ENCODE results near the gene NDUFAF7. TPM values are rescaled to one million over a fixed set of nuclear protein-coding genes. Genes with fewer than 3 reads are reported as not detected.

The NDUFAF7 gene
- total RNA-seq, 1 experiment from 2014 or later: 13.2 TPM

- CTCF ChIA-PET: interaction anchor here (0.6 kb wide), 1 partner anchor 55 kb away, joined by 3 read pairs; the partner anchor contains the start of gene EIF2AK2
Measured at GRCh38 chr2:37211939-37212338, 19.5 kb upstream of the NDUFAF7 start.

GRCh38 chr2:37215250-37215649 is 16.2 kb upstream of the NDUFAF7 start:
- peak overlapping the region; percentile 16 for H3K27ac ChIP-seq (ENCODE audit: low read length)
- ATAC-seq (no peak), DNase-seq (no peak)
- H3K4me2 ChIP-seq (ENCODE audit: low read length): no peak overlapping the region
- no peaks in the 10 kb centered on the region for H3K27me3 ChIP-seq (ENCODE audit: low read length)
- H3K9me2 ChIP-seq (replicated peaks; ENCODE audit: low read length): no peaks in the 10 kb centered on the region
- peaks cover 73% of the 10 kb centered on the region for H3K36me3 ChIP-seq (ENCODE audit: low read depth, low read length)
- H3K9ac ChIP-seq (ENCODE audit: low read length): no peak overlapping the region
- ChIA-PET CTCF (no interaction called here), POLR2A (ENCODE audit: unreplicated experiment) (no interaction called here)
- intact Hi-C loops (cut with micrococcal nuclease): no loop called here
- no peak overlapping the region for H3K4me3 ChIP-seq (ENCODE audit: low read length)
- no peak overlapping the region for H2AFZ ChIP-seq (ENCODE audit: low read length)
- no peak for TF ChIP-seq EZH2 (IDR thresholded peaks at IDR 0.05; ENCODE audit: low read length, unreplicated experiment)
- no peak for TF ChIP-seq CTCF (conservative IDR thresholded peaks at IDR 0.05; ENCODE audit: low read depth, low read length)
- no peak for TF ChIP-seq EZH2phosphoT487 (IDR thresholded peaks at IDR 0.05; ENCODE audit: borderline replicate concordance, low read length)
- H3K79me2 ChIP-seq (ENCODE audit: low read length): no peaks in the 10 kb centered on the region
- BruUV-seq (replicated peaks): no TSS peak
- H3K9me3 ChIP-seq (ENCODE audit: low read length): no peaks in the 10 kb centered on the region
- no peaks in the 10 kb centered on the region for H4K20me1 ChIP-seq (ENCODE audit: low read length)
- no peaks in the 10 kb centered on the region for H3K4me1 ChIP-seq (ENCODE audit: insufficient read depth, low read length)
- H3F3A ChIP-seq (ENCODE audit: low read length, unreplicated experiment): no peaks in the 10 kb centered on the region

More at GRCh38 chr2:37211939-37212338, 19.5 kb upstream of the NDUFAF7 start:
- DNase-seq (no peak), ATAC-seq (peak; percentile 92)
- intact Hi-C loops (cut with micrococcal nuclease): loop anchor here (5.0 kb wide), 1 partner anchor 45 kb away; no protein-coding TSS in a partner anchor
- Histone ChIP-seq H3K9me3 (ENCODE audit: low read length) (no peaks in the 10 kb centered on the region), H3K36me3 (ENCODE audit: low read depth, low read length) (peaks cover 90% of the 10 kb centered on the region), H3K9me2 (replicated peaks; ENCODE audit: low read length) (no peaks in the 10 kb centered on the region), H2AFZ (ENCODE audit: low read length) (no peak overlapping the region), H3K4me3 (ENCODE audit: low read length) (no peak overlapping the region), H3K9ac (ENCODE audit: low read length) (no peak overlapping the region), H3K79me2 (ENCODE audit: low read length) (peaks cover 28% of the 10 kb centered on the region), H3F3A (ENCODE audit: low read length, unreplicated experiment) (no peaks in the 10 kb centered on the region), H4K20me1 (ENCODE audit: low read length) (no peaks in the 10 kb centered on the region), H3K27ac (ENCODE audit: low read length) (no peak overlapping the region), H3K27me3 (ENCODE audit: low read length) (no peaks in the 10 kb centered on the region), H3K4me1 (ENCODE audit: insufficient read depth, low read length) (no peaks in the 10 kb centered on the region), H3K4me2 (ENCODE audit: low read length) (no peak overlapping the region)
- TF ChIP-seq CTCF (conservative IDR thresholded peaks at IDR 0.05; ENCODE audit: low read depth, low read length) (no peak), EZH2phosphoT487 (IDR thresholded peaks at IDR 0.05; ENCODE audit: borderline replicate concordance, low read length) (no peak), EZH2 (IDR thresholded peaks at IDR 0.05; ENCODE audit: low read length, unreplicated experiment) (no peak)
- POLR2A ChIA-PET (ENCODE audit: unreplicated experiment): no interaction called here
- no TSS peak for BruUV-seq (replicated peaks)

GRCh38 chr2:37219046-37219445 is 12.4 kb upstream of the NDUFAF7 start:
- ATAC-seq: no peak
- Histone ChIP-seq H3K4me2 (ENCODE audit: low read length) (no peak overlapping the region), H3K27me3 (ENCODE audit: low read length) (no peaks in the 10 kb centered on the region), H3K4me1 (ENCODE audit: insufficient read depth, low read length) (no peaks in the 10 kb centered on the region), H3K79me2 (ENCODE audit: low read length) (peaks cover 10% of the 10 kb centered on the region), H3K4me3 (ENCODE audit: low read length) (no peak overlapping the region), H3K9me3 (ENCODE audit: low read length) (no peaks in the 10 kb centered on the region), H4K20me1 (ENCODE audit: low read length) (peaks cover 10% of the 10 kb centered on the region), H2AFZ (ENCODE audit: low read length) (no peak overlapping the region), H3K27ac (ENCODE audit: low read length) (no peak overlapping the region), H3K9ac (ENCODE audit: low read length) (no peak overlapping the region), H3K9me2 (replicated peaks; ENCODE audit: low read length) (no peaks in the 10 kb centered on the region), H3K36me3 (ENCODE audit: low read depth, low read length) (peaks cover 69% of the 10 kb centered on the region), H3F3A (ENCODE audit: low read length, unreplicated experiment) (no peaks in the 10 kb centered on the region)
- intact Hi-C loops (cut with micrococcal nuclease): no loop called here
- ChIA-PET CTCF (no interaction called here), POLR2A (ENCODE audit: unreplicated experiment) (no interaction called here)
- BruUV-seq (replicated peaks): no TSS peak
- no peak for DNase-seq
- TF ChIP-seq CTCF (conservative IDR thresholded peaks at IDR 0.05; ENCODE audit: low read depth, low read length) (no peak), EZH2phosphoT487 (IDR thresholded peaks at IDR 0.05; ENCODE audit: borderline replicate concordance, low read length) (no peak), EZH2 (IDR thresholded peaks at IDR 0.05; ENCODE audit: low read length, unreplicated experiment) (no peak)
